ENCODE measurements around the gene SLC22A1.

GRCh38 chr6:160102399-160102798, 19.2 kb upstream of the SLC22A1 start:
- TF ChIP-seq MAFK (IDR thresholded peaks at IDR 0.05; ENCODE audit: low read depth, low read length) (no peak), CTCF (IDR thresholded peaks at IDR 0.05; ENCODE audit: control extremely low read depth in 1 of 3, insufficient read depth in 1 of 3, low read depth in 1 of 3, low read length in 3 of 3) (no peak), EZH2 (IDR thresholded peaks at IDR 0.05; ENCODE audit: low read depth, low read length, severe bottlenecking) (no peak), POLR2A (IDR thresholded peaks at IDR 0.05; ENCODE audit: control extremely low read depth in 1 of 2, low read depth in 2 of 2, low read length in 2 of 2) (no peak), RAD21 (IDR thresholded peaks at IDR 0.05 in 1 of 2, conservative IDR thresholded peaks at IDR 0.05 in 1 of 2; ENCODE audit: low read depth in 2 of 2, low read length in 2 of 2) (no peak), TCF12 (IDR thresholded peaks at IDR 0.05; ENCODE audit: low read depth, low read length) (no peak), BACH1 (IDR thresholded peaks at IDR 0.05; ENCODE audit: low read length) (no peak), USF2 (IDR thresholded peaks at IDR 0.05; ENCODE audit: low read length) (no peak), EP300 (IDR thresholded peaks at IDR 0.05; ENCODE audit: borderline replicate concordance in 1 of 2, low read depth in 2 of 2, low read length in 2 of 2) (no peak), YY1 (IDR thresholded peaks at IDR 0.05; ENCODE audit: low read depth, low read length) (no peak), BRCA1 (IDR thresholded peaks at IDR 0.05; ENCODE audit: low read depth, low read length) (no peak), SP1 (IDR thresholded peaks at IDR 0.05; ENCODE audit: low read depth, low read length) (no peak)
